Omental fat pad (tissue), 4 donors: ENCODE results near the gene SEMA6A. TPM values are rescaled to one million over a fixed set of nuclear protein-coding genes. Genes with fewer than 3 reads are reported as not detected.

Source experiments
- ATAC-seq: fragments of 150-250 bp; one replicate; pipeline ENCODE4 v1.9.1; 2016; ENCODE audit warnings: mild to moderate bottlenecking, moderate library complexity; ENCODE audit not compliant: low FRiP score
- DNase-seq: peaks from one replicate; pipeline ENCODE4 v3.0.0-alpha.2; 2019; ENCODE audit warnings: low spot score
- total RNA-seq, 4 donors: library from RNA; depleted of rRNA; stranded (reverse); fragments of >200 nt; gene quantifications; one replicate each; pipeline ENCODE4 v1.1.0, GENCODE V29; 2016
- TF ChIP-seq, protein P1 (sequence below), 3 donors: fragments of 450-650 bp; IDR thresholded peaks; one replicate each; pipeline ENCODE4 v1.5.1; 2016 to 2017; ENCODE audit warnings: antibody characterized with exemption in 3 of 3, mild to moderate bottlenecking in 3 of 3, moderate library complexity in 2 of 3

The SEMA6A gene
- total RNA-seq, 4 donors from 2014 or later, result 21.3 to 70.3 (median 40.9) TPM

DNA sequence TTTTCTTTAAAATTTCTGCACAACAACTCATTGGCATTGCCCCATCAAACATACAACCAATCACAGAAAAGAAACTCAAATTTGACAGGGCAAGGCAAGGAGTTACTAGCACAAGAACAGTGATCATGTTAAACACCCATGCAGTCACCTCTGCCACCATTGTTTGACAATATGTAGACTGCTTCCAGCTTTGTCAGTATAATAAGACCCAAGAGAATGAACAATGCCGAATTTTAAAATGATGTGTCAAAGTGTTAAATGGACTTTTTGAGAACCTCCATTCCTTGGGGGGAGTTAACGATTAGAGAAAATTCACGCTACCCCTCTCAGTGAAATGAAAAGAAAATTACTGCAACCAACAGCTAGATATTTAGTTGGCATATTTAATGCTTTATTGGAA, 109.2 kb downstream of the SEMA6A start:
- TF ChIP-seq, protein P1, sequence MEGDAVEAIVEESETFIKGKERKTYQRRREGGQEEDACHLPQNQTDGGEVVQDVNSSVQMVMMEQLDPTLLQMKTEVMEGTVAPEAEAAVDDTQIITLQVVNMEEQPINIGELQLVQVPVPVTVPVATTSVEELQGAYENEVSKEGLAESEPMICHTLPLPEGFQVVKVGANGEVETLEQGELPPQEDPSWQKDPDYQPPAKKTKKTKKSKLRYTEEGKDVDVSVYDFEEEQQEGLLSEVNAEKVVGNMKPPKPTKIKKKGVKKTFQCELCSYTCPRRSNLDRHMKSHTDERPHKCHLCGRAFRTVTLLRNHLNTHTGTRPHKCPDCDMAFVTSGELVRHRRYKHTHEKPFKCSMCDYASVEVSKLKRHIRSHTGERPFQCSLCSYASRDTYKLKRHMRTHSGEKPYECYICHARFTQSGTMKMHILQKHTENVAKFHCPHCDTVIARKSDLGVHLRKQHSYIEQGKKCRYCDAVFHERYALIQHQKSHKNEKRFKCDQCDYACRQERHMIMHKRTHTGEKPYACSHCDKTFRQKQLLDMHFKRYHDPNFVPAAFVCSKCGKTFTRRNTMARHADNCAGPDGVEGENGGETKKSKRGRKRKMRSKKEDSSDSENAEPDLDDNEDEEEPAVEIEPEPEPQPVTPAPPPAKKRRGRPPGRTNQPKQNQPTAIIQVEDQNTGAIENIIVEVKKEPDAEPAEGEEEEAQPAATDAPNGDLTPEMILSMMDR (IDR thresholded peaks at IDR 0.05), result no peak
- no peak for DNase-seq
- no peak for ATAC-seq

DNA sequence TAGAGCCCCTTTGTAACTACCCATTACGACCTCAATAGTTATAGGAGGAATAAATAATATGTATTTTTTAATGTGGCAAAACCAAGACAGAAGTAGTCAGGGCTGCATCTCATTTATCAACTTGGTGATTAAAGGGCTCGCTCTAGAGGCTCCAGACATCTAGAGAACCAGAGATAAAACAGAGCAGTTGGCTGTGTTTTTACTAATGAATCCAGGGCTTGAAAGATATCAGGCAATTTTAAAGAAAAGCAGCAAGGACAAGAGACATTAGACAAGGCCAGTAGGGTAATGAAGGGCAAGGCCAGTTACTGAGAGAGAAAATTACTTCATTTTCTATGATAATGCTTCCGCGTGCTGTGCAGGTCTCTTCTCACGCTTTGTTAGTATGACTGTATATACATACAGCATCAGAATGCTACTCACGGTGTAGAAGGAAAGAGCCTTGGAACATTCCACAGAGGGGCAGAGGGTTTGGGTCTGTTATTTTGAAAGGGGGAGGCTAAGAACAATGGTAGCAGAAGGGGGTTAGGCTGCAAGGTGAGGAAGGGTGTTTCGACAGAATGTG, 110.4 kb downstream of the SEMA6A start:
- TF ChIP-seq, protein P1 (IDR thresholded peaks at IDR 0.05), result no peak
- DNase-seq, result no peak
- ATAC-seq, result no peak

DNA sequence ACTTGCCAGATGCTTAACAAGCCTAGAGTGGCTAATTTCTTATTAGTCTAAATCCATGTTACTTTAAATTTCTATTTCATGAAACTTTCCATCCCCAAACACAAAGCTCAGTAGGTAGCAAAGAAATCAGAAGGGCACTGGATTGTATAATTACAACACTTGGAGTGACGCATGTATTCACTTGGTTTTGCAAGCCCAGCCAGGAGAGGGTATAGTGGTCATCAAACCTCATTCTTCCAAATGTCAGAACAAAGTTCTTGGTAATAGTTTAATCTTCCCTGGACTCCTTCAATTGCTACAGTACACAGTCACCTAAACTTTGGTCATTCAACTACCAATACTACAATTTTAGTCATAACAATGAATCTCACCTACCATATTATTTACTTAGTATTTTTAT, 112.1 kb downstream of the SEMA6A start:
- TF ChIP-seq, protein P1 (IDR thresholded peaks at IDR 0.05), result no peak
- no peak for DNase-seq
- ATAC-seq, result no peak

- TF ChIP-seq, protein P1 (IDR thresholded peaks at IDR 0.05), result no peak
- no peak for ATAC-seq
- DNase-seq, result no peak
Measured at GRCh38 chr5:116459301-116459700, 115.3 kb downstream of the SEMA6A start.

GRCh38 chr5:116457062-116457461, 117.6 kb downstream of the SEMA6A start:
- DNase-seq (no peak), ATAC-seq (no peak)
- TF ChIP-seq, protein P1 (IDR thresholded peaks at IDR 0.05), result no peak

- DNase-seq, result no peak
- ATAC-seq, result no peak
- TF ChIP-seq, protein P1 (IDR thresholded peaks at IDR 0.05), result no peak
Measured at GRCh38 chr5:116456036-116456435, 118.6 kb downstream of the SEMA6A start.

DNA sequence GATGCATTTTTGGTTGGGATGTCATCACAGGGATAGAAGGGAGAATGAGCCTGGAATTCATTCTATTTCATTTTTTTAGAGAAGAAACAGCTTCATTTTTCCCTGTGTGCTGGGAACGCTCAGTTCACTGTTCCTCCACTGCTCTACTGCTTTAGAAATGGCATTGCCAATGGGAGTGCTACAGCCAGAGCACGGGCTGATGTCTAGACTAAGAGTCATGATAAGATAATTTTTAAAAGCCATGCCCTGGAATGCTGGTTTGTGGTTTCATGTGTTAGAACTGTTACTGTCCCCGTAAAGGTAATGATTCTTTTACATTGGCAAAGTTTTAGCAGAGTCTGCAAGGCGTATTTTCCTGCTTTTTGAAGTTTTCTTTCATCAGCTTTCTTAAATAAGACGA, 119.6 kb downstream of the SEMA6A start:
- ATAC-seq (no peak), DNase-seq (no peak)
- TF ChIP-seq, protein P1 (IDR thresholded peaks at IDR 0.05), result no peak
